OCI-LY7 (cell line): Measurements from ENCODE around the gene GYS1. TPM values are rescaled to one million over a fixed set of nuclear protein-coding genes. Genes with fewer than 3 reads are reported as not detected.
A peak's percentile ranks its signal among the peaks of the same experiment; 100 is the strongest.
"Not testable (repeated sequence)": the region's sequence is repeated elsewhere in the genome, so short reads cannot be mapped to it uniquely, and the experiment has no call there.

Source experiments
- BruUV-seq: library from RNA; stranded (reverse); fragments of 400-500 nt; replicated peaks from 2 replicates; lab custom pipeline; 2021; lab: Mats Ljungman, UMichigan
- CTCF ChIA-PET: fragments of 300-600 bp; sonication (Branson Sonifier 250); formaldehyde crosslinking; loops from one replicate; lab custom pipeline; 2022; ENCODE audit warnings: antibody characterized with exemption; ENCODE audit not compliant: unreplicated experiment; lab: Charles Lee
- POLR2A ChIA-PET: fragments of 300-600 bp; sonication (Branson Sonifier 250); formaldehyde crosslinking; loops from one replicate; lab custom pipeline; 2022; ENCODE audit warnings: antibody characterized with exemption; lab: Charles Lee
- DNase-seq: peaks from one replicate; pipeline ENCODE4 v3.0.0-alpha.2; 2015; ENCODE audit warnings: low spot score
- H2AFZ ChIP-seq: fragments of 200-600 bp; sonication (generic), shearing (Covaris generic); 2 replicates; pipeline ENCODE4 v1.6.1; 2014; ENCODE audit warnings: mild to moderate bottlenecking, antibody characterized with exemption, low read length, moderate library complexity
- H3K27ac ChIP-seq: fragments of 200-600 bp; sonication (generic); 2 replicates; pipeline ENCODE4 v1.5.1; 2014; ENCODE audit warnings: mixed run types, low read depth, mild to moderate bottlenecking, moderate library complexity, low read length, inconsistent platforms; ENCODE audit not compliant: poor library complexity, severe bottlenecking
- H3K36me3 ChIP-seq: fragments of 200-600 bp; sonication (generic); 2 replicates; pipeline ENCODE4 v1.6.1; 2014; ENCODE audit warnings: mild to moderate bottlenecking, antibody characterized with exemption, low read length, moderate library complexity, mixed read lengths; ENCODE audit not compliant: insufficient read depth
- H3K4me1 ChIP-seq: fragments of 200-600 bp; sonication (generic); 2 replicates; pipeline ENCODE4 v1.5.1; 2014; ENCODE audit warnings: mild to moderate bottlenecking, low read length; ENCODE audit not compliant: insufficient read depth, poor library complexity, severe bottlenecking
- H3K4me2 ChIP-seq: fragments of 200-600 bp; sonication (generic); 2 replicates; pipeline ENCODE4 v1.6.1; 2014; ENCODE audit warnings: mild to moderate bottlenecking, low read length
- H3K4me3 ChIP-seq: fragments of 200-600 bp; sonication (generic); 2 replicates; pipeline ENCODE4 v1.5.1; 2014; ENCODE audit warnings: mild to moderate bottlenecking, low read depth, low read length; ENCODE audit not compliant: poor library complexity, severe bottlenecking
- H3K79me2 ChIP-seq: fragments of 200-600 bp; sonication (generic); 2 replicates; pipeline ENCODE4 v1.6.1; 2016; ENCODE audit warnings: low read depth, mild to moderate bottlenecking, low read length, moderate library complexity, mixed read lengths; ENCODE audit not compliant: insufficient read depth
- H3K9me2 ChIP-seq: fragments of 200-600 bp; sonication (generic); 2 replicates; pipeline ENCODE4 v1.6.1; 2016; ENCODE audit warnings: mild to moderate bottlenecking, low read length, mixed read lengths; ENCODE audit not compliant: insufficient read depth
- H3K9me3 ChIP-seq: fragments of 200-600 bp; sonication (generic); 2 replicates; pipeline ENCODE4 v1.6.1; 2014; ENCODE audit warnings: mild to moderate bottlenecking, mixed run types, low read length, mixed read lengths
- H4K20me1 ChIP-seq: fragments of 200-600 bp; sonication (generic); 2 replicates; pipeline ENCODE4 v1.6.1; 2014; ENCODE audit warnings: mild to moderate bottlenecking, antibody characterized with exemption, low read length, moderate library complexity, mixed read lengths; ENCODE audit not compliant: insufficient read depth
- EZH2phosphoT487 ChIP-seq: fragments of 200-600 bp; sonication (generic); IDR thresholded peaks from 2 replicates; pipeline ENCODE4 v1.6.1; 2018; ENCODE audit warnings: low read depth, borderline replicate concordance, mild to moderate bottlenecking, mixed run types, antibody characterized with exemption, low read length, moderate library complexity, mixed read lengths
- intact Hi-C: fragments of 100-400 bp; cut with micrococcal nuclease; formaldehyde crosslinking; loops from one replicate; pipeline ENCODE4 v1.10.0; 2022; ENCODE audit not compliant: unreplicated experiment
- total RNA-seq, 2 experiments: library from RNA; depleted of rRNA in 1 of 2; stranded (reverse); fragments of >200 nt in 1 of 2; shearing (Covaris generic) in 1 of 2; gene quantifications; 2 replicates each; pipeline ENCODE4 v1.2.3, GENCODE V29; 2014 to 2022
- TF ChIP-seq, protein P1 (sequence below): fragments of 200-600 bp; sonication (generic); conservative IDR thresholded peaks from 2 replicates; pipeline ENCODE4 v1.5.1; 2014; ENCODE audit warnings: mild to moderate bottlenecking, antibody characterized with exemption, low read length, moderate library complexity, mixed read lengths

The GYS1 gene
- total RNA-seq, 2 experiments from 2014 or later, result 20.0 to 29.9 TPM

DNA sequence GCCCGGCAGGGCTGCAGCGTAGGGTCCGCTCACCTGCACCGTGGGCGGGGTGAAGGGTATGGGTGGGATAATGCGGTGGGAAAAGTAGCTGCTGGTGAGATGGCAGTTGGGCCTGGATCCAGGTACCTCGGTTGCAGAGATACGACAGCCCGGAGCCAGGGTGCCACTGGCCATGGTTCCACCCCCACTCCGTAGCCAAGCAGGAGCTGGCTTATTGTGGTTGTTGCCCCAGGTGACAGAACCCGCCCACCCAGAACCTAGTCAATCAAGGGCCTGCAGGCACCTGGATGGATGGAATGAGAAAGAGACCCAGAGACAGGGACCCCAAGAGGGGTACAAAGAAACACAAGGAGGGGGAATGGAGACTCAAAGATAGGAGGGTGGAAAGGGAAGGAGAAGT, 27.2 kb upstream of the GYS1 start:
- no peak for DNase-seq
- TF ChIP-seq, protein P1, sequence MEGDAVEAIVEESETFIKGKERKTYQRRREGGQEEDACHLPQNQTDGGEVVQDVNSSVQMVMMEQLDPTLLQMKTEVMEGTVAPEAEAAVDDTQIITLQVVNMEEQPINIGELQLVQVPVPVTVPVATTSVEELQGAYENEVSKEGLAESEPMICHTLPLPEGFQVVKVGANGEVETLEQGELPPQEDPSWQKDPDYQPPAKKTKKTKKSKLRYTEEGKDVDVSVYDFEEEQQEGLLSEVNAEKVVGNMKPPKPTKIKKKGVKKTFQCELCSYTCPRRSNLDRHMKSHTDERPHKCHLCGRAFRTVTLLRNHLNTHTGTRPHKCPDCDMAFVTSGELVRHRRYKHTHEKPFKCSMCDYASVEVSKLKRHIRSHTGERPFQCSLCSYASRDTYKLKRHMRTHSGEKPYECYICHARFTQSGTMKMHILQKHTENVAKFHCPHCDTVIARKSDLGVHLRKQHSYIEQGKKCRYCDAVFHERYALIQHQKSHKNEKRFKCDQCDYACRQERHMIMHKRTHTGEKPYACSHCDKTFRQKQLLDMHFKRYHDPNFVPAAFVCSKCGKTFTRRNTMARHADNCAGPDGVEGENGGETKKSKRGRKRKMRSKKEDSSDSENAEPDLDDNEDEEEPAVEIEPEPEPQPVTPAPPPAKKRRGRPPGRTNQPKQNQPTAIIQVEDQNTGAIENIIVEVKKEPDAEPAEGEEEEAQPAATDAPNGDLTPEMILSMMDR, result no peak
- TF ChIP-seq EZH2phosphoT487, result no peak
- H3K4me1 ChIP-seq, result peaks cover 43% of the 10 kb centered on the region
- H3K27ac ChIP-seq, result no peak overlapping the region
- BruUV-seq, result no TSS peak
- H2AFZ ChIP-seq, result no peak overlapping the region
- H3K9me3 ChIP-seq, result no peaks in the 10 kb centered on the region
- intact Hi-C loops, result no loop called here
- no peak overlapping the region for H3K4me3 ChIP-seq
- H3K9me2 ChIP-seq, result no peaks in the 10 kb centered on the region
- CTCF ChIA-PET, result no interaction called here
- H3K79me2 ChIP-seq, result no peaks in the 10 kb centered on the region
- H3K4me2 ChIP-seq, result peak overlapping the region; percentile 17; the same call in 1 of the 2 replicates
- H4K20me1 ChIP-seq, result no peaks in the 10 kb centered on the region
- peaks cover 11% of the 10 kb centered on the region for H3K36me3 ChIP-seq
- POLR2A ChIA-PET, result interaction anchor here (1.1 to 1.6 kb wide), 2 partner anchors 27 to 54 kb away, joined by 3 to 5 read pairs; partner anchors contain the start of genes GYS1 and RUVBL2

DNA sequence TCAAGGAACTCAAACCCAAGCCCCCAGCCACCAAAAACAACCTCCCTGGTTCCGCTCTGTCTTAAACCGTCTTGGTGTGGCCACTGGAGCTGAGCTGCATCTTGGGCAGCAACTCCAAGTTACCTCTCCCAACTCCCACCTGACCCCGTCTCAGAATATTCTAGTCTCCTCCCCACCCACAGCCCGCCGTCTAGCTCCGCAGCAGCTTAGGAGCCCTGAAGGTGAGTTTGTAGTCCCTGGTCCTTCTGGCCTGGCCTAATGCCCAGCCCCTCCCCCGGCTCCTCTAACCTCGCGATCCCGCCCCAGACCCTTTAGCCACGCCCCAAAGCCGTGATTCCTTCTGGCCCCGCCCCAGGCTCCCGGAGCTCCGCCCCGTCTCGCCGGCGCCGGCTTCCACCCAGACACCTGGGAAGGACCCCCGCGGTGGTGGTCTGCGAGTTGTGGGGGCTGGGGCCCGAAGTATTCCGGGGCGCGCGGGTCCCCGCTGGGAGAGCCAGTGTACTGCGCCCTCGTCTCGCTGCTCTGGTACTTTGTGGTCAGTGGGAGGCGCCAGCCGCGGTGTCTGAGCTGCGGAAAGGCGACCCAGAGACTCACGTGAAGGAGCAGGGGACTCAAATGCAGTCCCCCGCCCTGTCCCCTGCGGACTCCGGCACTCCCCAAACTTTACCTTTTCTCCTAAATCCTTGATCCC, 26.3 kb upstream of the GYS1 start:
- Histone ChIP-seq H3K4me3 (no peak overlapping the region), H2AFZ (no peak overlapping the region), H3K4me2 (peak overlapping the region; percentile 27; the same call in 1 of the 2 replicates), H4K20me1 (no peaks in the 10 kb centered on the region), H3K9me3 (no peaks in the 10 kb centered on the region), H3K36me3 (peaks cover 21% of the 10 kb centered on the region), H3K79me2 (no peaks in the 10 kb centered on the region), H3K27ac (no peak overlapping the region), H3K9me2 (no peaks in the 10 kb centered on the region), H3K4me1 (peaks cover 43% of the 10 kb centered on the region)
- ChIA-PET POLR2A (interaction anchor here (1.1 kb wide), 1 partner anchor 53 kb away, joined by 3 read pairs; no protein-coding TSS in a partner anchor), CTCF (interaction anchor here (0.6 kb wide), 1 partner anchor 282 kb away, joined by 3 read pairs; no protein-coding TSS in a partner anchor)
- no TSS peak for BruUV-seq
- intact Hi-C loops, result no loop called here
- peak; percentile 56 for DNase-seq
- TF ChIP-seq EZH2phosphoT487, result no peak
- TF ChIP-seq, protein P1, result peak; percentile 37

DNA sequence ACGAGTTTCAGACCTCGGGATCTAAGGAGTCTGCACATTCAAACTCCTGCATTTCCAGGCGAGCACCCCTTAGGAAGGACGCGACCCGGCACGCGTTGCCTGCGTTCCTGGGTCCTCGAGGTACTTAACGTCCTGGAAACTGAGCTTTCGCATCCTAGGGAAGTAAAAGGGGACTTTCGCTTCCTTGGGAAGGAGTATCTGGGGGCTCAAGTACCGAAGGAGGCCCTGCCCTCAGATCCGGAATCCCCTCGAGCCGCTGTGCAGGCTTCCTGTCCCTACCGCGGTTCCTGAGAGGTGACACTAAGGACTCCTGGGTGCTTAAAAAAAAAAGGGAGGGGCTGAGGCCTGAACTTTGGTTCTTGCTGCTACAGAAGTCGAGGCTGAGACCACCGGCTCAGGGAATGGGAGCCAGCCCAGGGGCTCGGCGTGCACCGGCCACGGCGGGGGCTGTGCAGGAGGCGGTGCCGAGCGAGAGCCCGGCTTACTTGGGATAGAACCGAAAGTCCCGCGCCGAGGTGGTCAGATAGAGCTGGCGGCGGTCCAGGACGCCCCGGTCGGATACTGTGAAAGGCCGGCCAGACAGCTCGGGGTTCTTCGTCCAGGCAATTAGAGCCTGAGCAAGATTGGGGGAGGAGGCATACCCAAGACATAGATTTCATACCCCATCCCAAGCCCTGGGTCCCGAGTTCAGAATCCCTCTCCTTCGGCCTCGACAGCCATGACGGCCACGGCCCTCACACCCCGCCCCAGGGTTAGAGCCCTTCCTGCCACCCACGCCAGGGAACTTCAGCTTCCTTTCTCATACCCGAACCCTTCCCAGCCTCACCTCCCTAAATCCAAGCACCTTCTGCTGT, 25.5 kb upstream of the GYS1 start:
- Histone ChIP-seq H3K36me3 (peaks cover 28% of the 10 kb centered on the region), H3K4me1 (peaks cover 43% of the 10 kb centered on the region), H3K4me3 (peak overlapping the region; percentile 45), H3K4me2 (peak overlapping the region; percentile 74; the same call in 1 of the 2 replicates)
- H2AFZ ChIP-seq, DNase-seq, BruUV-seq, H3K9me3 ChIP-seq, H4K20me1 ChIP-seq, POLR2A ChIA-PET, CTCF ChIA-PET, H3K27ac ChIP-seq, intact Hi-C loops, H3K9me2 ChIP-seq, H3K79me2 ChIP-seq: not testable (repeated sequence)
